HepG2 (cell line): Measurements from ENCODE around the gene KLHL13. TPM values are rescaled to one million over a fixed set of nuclear protein-coding genes. Genes with fewer than 3 reads are reported as not detected.

ENCODE experiments used
- ATAC-seq: fragments of 200-7000 bp; cut with Tn5 transposase; 3 replicates; pipeline ENCODE4 v1.9.1; 2020; ENCODE audit warnings: mild to moderate bottlenecking, moderate library complexity
- BruUV-seq: library from RNA; stranded (reverse); fragments of 400-500 nt; replicated peaks from 2 replicates; lab custom pipeline; 2021; lab: Mats Ljungman, UMichigan
- CTCF ChIA-PET: fragments of 300-600 bp; formaldehyde crosslinking; extraction: SDS; loops from one replicate; lab custom pipeline; 2021; ENCODE audit warnings: low total read pairs, inconsistent platforms, low intra/inter-chr PET ratio; lab: Yijun Ruan, JAX
- POLR2A ChIA-PET: fragments of 350-600 bp; sonication (Branson Sonifier 250); formaldehyde crosslinking; loops from one replicate; lab custom pipeline; 2020; ENCODE audit warnings: antibody characterized with exemption, inconsistent platforms; lab: Yijun Ruan, JAX
- DNase-seq: peaks from one replicate; pipeline ENCODE4 v3.0.0-alpha.2; 2015; ENCODE audit warnings: low spot score
- FAIRE-seq: peaks from 3 replicates; lab custom pipeline; 2011; peaks lifted over from hg19 to GRCh38; lab: Jason Lieb, UNC
- H2AFZ ChIP-seq: one replicate; pipeline ENCODE4 v1.6.1; 2011; ENCODE audit warnings: low read length, inconsistent platforms
- H3K27ac ChIP-seq: fragments of 300-600 bp; 3 replicates; pipeline ENCODE4 v1.8.0; 2011; ENCODE audit warnings: mixed run types, mild to moderate bottlenecking, mixed read lengths, low read length, inconsistent platforms; ENCODE audit not compliant: insufficient read depth; ENCODE audit errors: extremely low read length
- H3K27me3 ChIP-seq, 2 experiments: fragments of 200-600 bp in 1 of 2; 2 replicates in 1 of 2; 3 replicates in 1 of 2; pipeline versions ENCODE4 v1.6.0 to v1.8.0; 2011; ENCODE audit warnings: low read length in 2 of 2, mild to moderate bottlenecking in 2 of 2, moderate library complexity in 2 of 2, inconsistent platforms in 1 of 2; ENCODE audit not compliant: insufficient read depth in 2 of 2, control insufficient read depth in 1 of 2
- H3K36me3 ChIP-seq, 2 experiments: fragments of 200-600 bp in 1 of 2; replicated peaks in 1 of 2; 2 replicates in 1 of 2; 3 replicates in 1 of 2; pipeline versions ENCODE4 v1.5.1 to v1.8.0; 2011; ENCODE audit warnings: low read length in 2 of 2, inconsistent platforms in 1 of 2; ENCODE audit not compliant: insufficient read depth in 2 of 2, control insufficient read depth in 1 of 2
- H3K4me1 ChIP-seq: 2 replicates; pipeline ENCODE4 v1.5.1; 2012; ENCODE audit warnings: low read length, inconsistent platforms; ENCODE audit not compliant: insufficient read depth
- H3K4me2 ChIP-seq: 2 replicates; pipeline ENCODE4 v1.6.0; 2011; ENCODE audit warnings: low read depth, low read length, inconsistent platforms
- H3K4me3 ChIP-seq, 3 experiments: fragments of 200-600 bp in 1 of 3; sonication (generic), shearing (Covaris generic) in 1 of 3; replicated peaks in 1 of 3; 2 replicates each; pipeline ENCODE4 v1.5.1; 2011 to 2016; ENCODE audit warnings: low read length in 3 of 3, inconsistent platforms in 2 of 3, low read depth in 2 of 3, mild to moderate bottlenecking in 2 of 3, control low read depth in 1 of 3, mixed read lengths in 1 of 3; ENCODE audit not compliant: insufficient read depth in 1 of 3
- H3K79me2 ChIP-seq: one replicate; pipeline ENCODE4 v1.6.1; 2011; ENCODE audit warnings: low read length, inconsistent platforms; ENCODE audit not compliant: insufficient read depth
- H3K9ac ChIP-seq: 2 replicates; pipeline ENCODE4 v1.6.0; 2011; ENCODE audit warnings: mild to moderate bottlenecking, low read depth, low read length, inconsistent platforms; ENCODE audit not compliant: insufficient read depth
- H3K9me3 ChIP-seq: 2 replicates; pipeline ENCODE4 v1.5.1; 2012; ENCODE audit warnings: mild to moderate bottlenecking, low read length
- H4K20me1 ChIP-seq: 2 replicates; pipeline ENCODE4 v1.6.0; 2011; ENCODE audit warnings: inconsistent platforms, mild to moderate bottlenecking, low read length, moderate library complexity; ENCODE audit not compliant: insufficient read depth
- CHCHD3 ChIP-seq: sonication (generic); formaldehyde crosslinking; IDR thresholded peaks from 2 replicates; pipeline ENCODE4 v1.8.0; 2022; ENCODE audit warnings: mild to moderate bottlenecking, missing genetic modification reagents, moderate library complexity
- GTF2F1 ChIP-seq: fragments of 150-350 bp; IDR thresholded peaks from 2 replicates; pipeline ENCODE4 v1.6.1; 2014; ENCODE audit warnings: low read length
- HOXA3 ChIP-seq: sonication (generic); formaldehyde crosslinking; IDR thresholded peaks from 2 replicates; pipeline ENCODE4 v1.5.0; 2020; ENCODE audit warnings: missing genetic modification reagents
- KAT8 ChIP-seq: IDR thresholded peaks from 2 replicates; pipeline ENCODE4 v1.6.1; 2016; ENCODE audit warnings: missing genetic modification reagents, missing compliant biosample characterization
- MAFF ChIP-seq: IDR thresholded peaks from 2 replicates; pipeline ENCODE4 v1.6.1; 2011; ENCODE audit warnings: low read depth, low read length, improper control_type of control experiment
- NFIB ChIP-seq: sonication (generic); formaldehyde crosslinking; IDR thresholded peaks from 2 replicates; pipeline ENCODE4 v1.9.0; 2021; ENCODE audit warnings: missing genetic modification reagents, mild to moderate bottlenecking, borderline replicate concordance
- PHF5A ChIP-seq: IDR thresholded peaks from one replicate; pipeline ENCODE4 v1.6.1; 2018; ENCODE audit warnings: low read depth, missing genetic modification reagents; ENCODE audit not compliant: unreplicated experiment
- SNAPC2 ChIP-seq: sonication (generic); formaldehyde crosslinking; IDR thresholded peaks from 2 replicates; pipeline ENCODE4 v1.8.1; 2022; ENCODE audit warnings: mild to moderate bottlenecking, missing genetic modification reagents
- XRCC5 ChIP-seq: fragments of 200-400 bp; formaldehyde crosslinking; optimal IDR thresholded peaks from 2 replicates; pipeline ENCODE3; 2017; ENCODE audit warnings: mild to moderate bottlenecking, low read length
- ZNF282 ChIP-seq: fragments of 450-650 bp; IDR thresholded peaks from 2 replicates; pipeline ENCODE4 v1.6.1; 2018; ENCODE audit not compliant: partially characterized antibody
- WGBS: methylation state at CpG from one replicate; pipeline ENCODE4 v1.1.6; 2017; ENCODE audit warnings: low lambda C conversion rate; 5-methylcytosine and 5-hydroxymethylcytosine counted together
- in situ Hi-C: cut with HindIII; loops from 2 replicates; pipeline ENCODE4 v1.10.0; 2017; ENCODE audit warnings: low pct_unique_long_range_greater_than_20kb; ENCODE audit not compliant: extremely low pct_ligation_motif_present
- intact Hi-C: fragments of 100-400 bp; cut with micrococcal nuclease; formaldehyde crosslinking; loops from one replicate; pipeline ENCODE4 v1.10.0; 2022; ENCODE audit not compliant: unreplicated experiment
- polyA plus RNA-seq, 8 experiments: library from polyadenylated mRNA; depleted of rRNA in 3 of 8; stranded (reverse) in 7 of 8; unstranded in 1 of 8; fragments of >200 nt; fragmentation: Illumina TruSeq in 4 of 8; extraction: Trizol in 4 of 8; gene quantifications; 2 replicates each; pipeline versions ENCODE4 v1.2.1 to v1.2.3, GENCODE V29; 2011 to 2016; ENCODE audit warnings: low read depth in 4 of 8, missing spikeins in 1 of 8, mixed read lengths in 1 of 8; ENCODE audit not compliant: insufficient read depth in 1 of 8
- total RNA-seq, 5 experiments: library from RNA; depleted of rRNA; stranded (reverse); fragments of >200 nt; fragmentation: Illumina TruSeq; extraction: Trizol; gene quantifications; 2 replicates each; pipeline ENCODE4 v1.2.3, GENCODE V29; 2016; ENCODE audit warnings: low read depth in 1 of 5
- TF ChIP-seq, protein P1 (sequence below): sonication (generic); formaldehyde crosslinking; IDR thresholded peaks from 2 replicates; pipeline ENCODE4 v1.5.1; 2020; ENCODE audit warnings: mild to moderate bottlenecking, missing genetic modification reagents, borderline replicate concordance
- TF ChIP-seq, protein P2 (sequence below): sonication (generic); formaldehyde crosslinking; IDR thresholded peaks from 2 replicates; pipeline ENCODE4 v1.5.0; 2020; ENCODE audit warnings: missing genetic modification reagents
- TF ChIP-seq, protein P3 (sequence below): sonication (generic); formaldehyde crosslinking; IDR thresholded peaks from 2 replicates; pipeline ENCODE4 v1.4.0; 2020; ENCODE audit warnings: low read depth, missing genetic modification reagents

Gene KLHL13
- total and polyA plus RNA-seq, 2 of the 13 experiments (the other 11 are each of a cell fraction or from before 2014, with no cell fraction given), result 0.28 to 1.6 TPM

DNA sequence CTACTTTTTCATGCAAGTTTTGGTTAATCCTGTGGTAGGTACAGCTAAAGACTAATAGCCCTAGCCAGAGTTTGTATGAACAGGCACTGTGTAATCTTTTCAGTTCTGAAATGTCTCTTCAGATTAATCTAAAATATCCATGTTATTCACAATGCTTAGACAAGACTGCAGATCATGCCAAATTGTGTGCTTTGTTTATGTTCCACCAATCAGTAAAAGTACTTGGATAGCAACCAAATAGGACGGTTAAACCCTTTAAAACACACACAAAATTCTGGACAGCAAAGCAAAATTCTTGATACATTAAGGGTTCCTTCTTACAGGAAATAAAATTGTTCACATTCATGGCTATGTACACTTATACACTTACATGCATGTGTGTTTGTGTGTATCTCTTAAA lies 139.1 kb downstream of the KLHL13 start (continued):
- TF ChIP-seq, protein P1, sequence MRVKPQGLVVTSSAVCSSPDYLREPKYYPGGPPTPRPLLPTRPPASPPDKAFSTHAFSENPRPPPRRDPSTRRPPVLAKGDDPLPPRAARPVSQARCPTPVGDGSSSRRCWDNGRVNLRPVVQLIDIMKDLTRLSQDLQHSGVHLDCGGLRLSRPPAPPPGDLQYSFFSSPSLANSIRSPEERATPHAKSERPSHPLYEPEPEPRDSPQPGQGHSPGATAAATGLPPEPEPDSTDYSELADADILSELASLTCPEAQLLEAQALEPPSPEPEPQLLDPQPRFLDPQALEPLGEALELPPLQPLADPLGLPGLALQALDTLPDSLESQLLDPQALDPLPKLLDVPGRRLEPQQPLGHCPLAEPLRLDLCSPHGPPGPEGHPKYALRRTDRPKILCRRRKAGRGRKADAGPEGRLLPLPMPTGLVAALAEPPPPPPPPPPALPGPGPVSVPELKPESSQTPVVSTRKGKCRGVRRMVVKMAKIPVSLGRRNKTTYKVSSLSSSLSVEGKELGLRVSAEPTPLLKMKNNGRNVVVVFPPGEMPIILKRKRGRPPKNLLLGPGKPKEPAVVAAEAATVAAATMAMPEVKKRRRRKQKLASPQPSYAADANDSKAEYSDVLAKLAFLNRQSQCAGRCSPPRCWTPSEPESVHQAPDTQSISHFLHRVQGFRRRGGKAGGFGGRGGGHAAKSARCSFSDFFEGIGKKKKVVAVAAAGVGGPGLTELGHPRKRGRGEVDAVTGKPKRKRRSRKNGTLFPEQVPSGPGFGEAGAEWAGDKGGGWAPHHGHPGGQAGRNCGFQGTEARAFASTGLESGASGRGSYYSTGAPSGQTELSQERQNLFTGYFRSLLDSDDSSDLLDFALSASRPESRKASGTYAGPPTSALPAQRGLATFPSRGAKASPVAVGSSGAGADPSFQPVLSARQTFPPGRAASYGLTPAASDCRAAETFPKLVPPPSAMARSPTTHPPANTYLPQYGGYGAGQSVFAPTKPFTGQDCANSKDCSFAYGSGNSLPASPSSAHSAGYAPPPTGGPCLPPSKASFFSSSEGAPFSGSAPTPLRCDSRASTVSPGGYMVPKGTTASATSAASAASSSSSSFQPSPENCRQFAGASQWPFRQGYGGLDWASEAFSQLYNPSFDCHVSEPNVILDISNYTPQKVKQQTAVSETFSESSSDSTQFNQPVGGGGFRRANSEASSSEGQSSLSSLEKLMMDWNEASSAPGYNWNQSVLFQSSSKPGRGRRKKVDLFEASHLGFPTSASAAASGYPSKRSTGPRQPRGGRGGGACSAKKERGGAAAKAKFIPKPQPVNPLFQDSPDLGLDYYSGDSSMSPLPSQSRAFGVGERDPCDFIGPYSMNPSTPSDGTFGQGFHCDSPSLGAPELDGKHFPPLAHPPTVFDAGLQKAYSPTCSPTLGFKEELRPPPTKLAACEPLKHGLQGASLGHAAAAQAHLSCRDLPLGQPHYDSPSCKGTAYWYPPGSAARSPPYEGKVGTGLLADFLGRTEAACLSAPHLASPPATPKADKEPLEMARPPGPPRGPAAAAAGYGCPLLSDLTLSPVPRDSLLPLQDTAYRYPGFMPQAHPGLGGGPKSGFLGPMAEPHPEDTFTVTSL (CRISPR knock-in tag), result no peak

DNA sequence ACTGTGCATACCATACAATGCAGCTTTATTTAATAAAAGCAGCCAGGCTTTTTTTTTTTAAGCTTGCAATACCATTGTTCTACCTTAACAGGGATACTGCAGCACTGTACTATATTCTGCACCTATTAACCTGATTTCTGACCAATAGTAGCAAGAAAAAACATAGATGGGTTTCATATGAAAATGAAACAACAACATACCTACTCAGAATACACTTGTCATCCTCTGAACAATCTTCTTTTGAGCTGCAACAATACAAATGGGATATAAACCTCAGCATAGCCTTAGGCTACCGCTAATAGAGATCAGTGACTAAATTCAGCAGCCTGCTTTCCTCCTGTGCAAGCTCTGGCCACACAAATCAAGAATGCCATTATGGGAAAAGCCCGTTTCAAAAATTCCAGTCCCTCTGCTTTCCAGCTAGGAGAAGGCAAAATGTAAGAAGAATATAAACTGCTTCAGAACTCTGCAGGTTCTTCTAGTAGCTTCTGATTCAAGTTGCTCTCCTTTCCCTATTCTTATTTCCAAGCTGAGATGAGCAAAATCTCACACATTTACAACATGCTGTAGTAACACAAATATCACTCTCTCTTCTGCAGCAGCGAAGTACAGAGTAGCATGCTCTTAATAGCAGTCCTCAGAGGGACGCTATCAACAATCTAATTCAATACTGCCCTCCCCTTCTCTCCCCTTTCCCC lies 143.4 kb downstream of the KLHL13 start:
- Histone ChIP-seq H3K4me2 (no peak overlapping the region), H4K20me1 (no peaks in the 10 kb centered on the region), H3K4me1 (peaks cover 13% of the 10 kb centered on the region), H3K36me3 (no peaks in the 10 kb centered on the region), H3K27me3 (no peaks in the 10 kb centered on the region), H3K9me3 (no peaks in the 10 kb centered on the region), H3K4me3 (no peak overlapping the region), H3K27ac (no peak overlapping the region), H2AFZ (no peak overlapping the region), H3K79me2 (no peaks in the 10 kb centered on the region), H3K9ac (no peak overlapping the region)
- ATAC-seq (no peak), DNase-seq (no peak), FAIRE-seq (no peak)
- ChIA-PET CTCF (no interaction called here), POLR2A (no interaction called here)
- BruUV-seq, result no TSS peak
- intact Hi-C loops (no loop called here), in situ Hi-C loops (no loop called here)
- WGBS, result 6% methylated on average over 4 of the region's 4 CpGs
- TF ChIP-seq CHCHD3 (CRISPR knock-in tag) (no peak), SNAPC2 (CRISPR knock-in tag) (no peak), ZNF282 (no peak), HOXA3 (CRISPR knock-in tag) (no peak), KAT8 (CRISPR knock-in tag) (no peak), NFIB (CRISPR knock-in tag) (no peak), XRCC5 (no peak), PHF5A (CRISPR knock-in tag) (no peak), GTF2F1 (no peak), MAFF (no peak)
- TF ChIP-seq, protein P2, sequence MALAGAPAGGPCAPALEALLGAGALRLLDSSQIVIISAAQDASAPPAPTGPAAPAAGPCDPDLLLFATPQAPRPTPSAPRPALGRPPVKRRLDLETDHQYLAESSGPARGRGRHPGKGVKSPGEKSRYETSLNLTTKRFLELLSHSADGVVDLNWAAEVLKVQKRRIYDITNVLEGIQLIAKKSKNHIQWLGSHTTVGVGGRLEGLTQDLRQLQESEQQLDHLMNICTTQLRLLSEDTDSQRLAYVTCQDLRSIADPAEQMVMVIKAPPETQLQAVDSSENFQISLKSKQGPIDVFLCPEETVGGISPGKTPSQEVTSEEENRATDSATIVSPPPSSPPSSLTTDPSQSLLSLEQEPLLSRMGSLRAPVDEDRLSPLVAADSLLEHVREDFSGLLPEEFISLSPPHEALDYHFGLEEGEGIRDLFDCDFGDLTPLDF, result no peak
- TF ChIP-seq, protein P3, sequence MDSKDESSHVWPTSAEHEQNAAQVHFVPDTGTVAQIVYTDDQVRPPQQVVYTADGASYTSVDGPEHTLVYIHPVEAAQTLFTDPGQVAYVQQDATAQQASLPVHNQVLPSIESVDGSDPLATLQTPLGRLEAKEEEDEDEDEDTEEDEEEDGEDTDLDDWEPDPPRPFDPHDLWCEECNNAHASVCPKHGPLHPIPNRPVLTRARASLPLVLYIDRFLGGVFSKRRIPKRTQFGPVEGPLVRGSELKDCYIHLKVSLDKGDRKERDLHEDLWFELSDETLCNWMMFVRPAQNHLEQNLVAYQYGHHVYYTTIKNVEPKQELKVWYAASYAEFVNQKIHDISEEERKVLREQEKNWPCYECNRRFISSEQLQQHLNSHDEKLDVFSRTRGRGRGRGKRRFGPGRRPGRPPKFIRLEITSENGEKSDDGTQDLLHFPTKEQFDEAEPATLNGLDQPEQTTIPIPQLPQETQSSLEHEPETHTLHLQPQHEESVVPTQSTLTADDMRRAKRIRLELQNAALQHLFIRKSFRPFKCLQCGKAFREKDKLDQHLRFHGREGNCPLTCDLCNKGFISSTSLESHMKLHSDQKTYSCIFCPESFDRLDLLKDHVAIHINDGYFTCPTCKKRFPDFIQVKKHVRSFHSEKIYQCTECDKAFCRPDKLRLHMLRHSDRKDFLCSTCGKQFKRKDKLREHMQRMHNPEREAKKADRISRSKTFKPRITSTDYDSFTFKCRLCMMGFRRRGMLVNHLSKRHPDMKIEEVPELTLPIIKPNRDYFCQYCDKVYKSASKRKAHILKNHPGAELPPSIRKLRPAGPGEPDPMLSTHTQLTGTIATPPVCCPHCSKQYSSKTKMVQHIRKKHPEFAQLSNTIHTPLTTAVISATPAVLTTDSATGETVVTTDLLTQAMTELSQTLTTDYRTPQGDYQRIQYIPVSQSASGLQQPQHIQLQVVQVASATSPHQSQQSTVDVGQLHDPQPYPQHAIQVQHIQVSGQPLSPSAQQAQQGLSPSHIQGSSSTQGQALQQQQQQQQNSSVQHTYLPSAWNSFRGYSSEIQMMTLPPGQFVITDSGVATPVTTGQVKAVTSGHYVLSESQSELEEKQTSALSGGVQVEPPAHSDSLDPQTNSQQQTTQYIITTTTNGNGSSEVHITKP (CRISPR knock-in tag), result no peak
